ENCODE measurements around the gene CACNA1A. TPM values are rescaled to one million over a fixed set of nuclear protein-coding genes. Genes with fewer than 3 reads are reported as not detected.

CACNA1A gene
- polyA plus RNA-seq, 2 of the 4 experiments (the other 2 are of a cell fraction) = 0.27 to 0.71 TPM

DNA sequence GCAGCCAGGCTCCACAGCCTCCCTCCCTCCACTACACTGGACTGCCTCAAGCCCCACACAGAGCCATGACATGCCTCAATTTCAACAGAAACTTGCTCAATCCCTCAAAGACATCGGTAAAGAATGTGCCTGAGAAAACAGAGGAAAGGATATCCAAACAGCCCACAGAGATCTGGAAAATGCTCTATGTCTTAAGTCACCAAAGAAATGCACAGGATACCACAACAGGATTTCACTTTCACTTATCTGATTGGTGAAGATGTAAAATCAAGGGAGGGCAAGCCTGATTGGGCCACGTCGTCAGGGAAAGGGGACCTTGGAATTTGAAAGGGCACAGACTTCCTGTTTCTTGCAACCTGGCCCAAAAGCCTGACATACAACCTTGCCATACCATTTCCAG is 14.2 kb downstream of the CACNA1A start:
- FAIRE-seq (no peak), ATAC-seq (peak in 1 of 2 experiments; percentile 39; a peak in 2 of 6 replicates), DNase-seq (ENCODE audit: low read depth in 1 of 2, low spot score in 1 of 2) (peak in 1 of 2 experiments; percentile 4)
- CTCF ChIA-PET = no interaction called here
- no peak overlapping the region for H3K4me3 ChIP-seq
- H3K4me1 ChIP-seq = no peaks in the 10 kb centered on the region
- H3K27ac ChIP-seq = no peak overlapping the region
- no peaks in the 10 kb centered on the region for H3K9me3 ChIP-seq
- WGBS (ENCODE audit: missing lambda C conversion rate) = 5% methylated on average over 3 of the region's 3 CpGs
- H3K4me2 ChIP-seq = no peak overlapping the region
- no peak for TF ChIP-seq HOXB13 (CRISPR knock-in tag; IDR thresholded peaks at IDR 0.05; ENCODE audit: low read depth)
- TF ChIP-seq EHMT2 (IDR thresholded peaks at IDR 0.05; ENCODE audit: low read depth) = no peak
- TF ChIP-seq RARB (CRISPR knock-in tag; IDR thresholded peaks at IDR 0.05) = no peak
- POLR2A ChIA-PET = no interaction called here

- ATAC-seq (no peak), DNase-seq (ENCODE audit: low read depth in 1 of 2, low spot score in 1 of 2) (no peak), FAIRE-seq (no peak)
- 0 out of 3 replicates have a peak, but pooled peaks cover 2% of the 10 kb centered on the region for H3K9me3 ChIP-seq
- ChIA-PET CTCF (interaction anchor here (0.8 to 1.1 kb wide), 2 partner anchors 47 to 140 kb away, joined by 3 to 5 read pairs; no protein-coding TSS in a partner anchor), POLR2A (no interaction called here)
- no peak overlapping the region for H3K4me2 ChIP-seq
- 0% methylated on average over 1 of the region's 1 CpG for WGBS (ENCODE audit: missing lambda C conversion rate)
- TF ChIP-seq RAD21 (conservative IDR thresholded peaks at IDR 0.05 in 1 of 2, IDR thresholded peaks at IDR 0.05 in 1 of 2) (no peak), ZSCAN20 (CRISPR knock-in tag; IDR thresholded peaks at IDR 0.05) (no peak), HOXB13 (CRISPR knock-in tag; IDR thresholded peaks at IDR 0.05; ENCODE audit: low read depth) (no peak), PHF8 (IDR thresholded peaks at IDR 0.05; ENCODE audit: borderline replicate concordance, low read depth) (no peak), CHD4 (IDR thresholded peaks at IDR 0.05; ENCODE audit: borderline replicate concordance) (no peak), KDM1A (IDR thresholded peaks at IDR 0.05; ENCODE audit: low read depth) (no peak), NPAS2 (CRISPR knock-in tag; IDR thresholded peaks at IDR 0.05; ENCODE audit: borderline replicate concordance) (no peak), FOSL2 (IDR thresholded peaks at IDR 0.05) (no peak), FOSL2 (CRISPR knock-in tag; IDR thresholded peaks at IDR 0.05) (no peak), BHLHE40 (IDR thresholded peaks at IDR 0.05; ENCODE audit: low read depth, low read length) (no peak), TP53 (CRISPR knock-in tag; IDR thresholded peaks at IDR 0.05) (no peak), MAZ (IDR thresholded peaks at IDR 0.05; ENCODE audit: borderline replicate concordance, low read depth, low read length) (no peak), CEBPB (IDR thresholded peaks at IDR 0.05) (no peak), HOXA7 (CRISPR knock-in tag; IDR thresholded peaks at IDR 0.05) (no peak), SREBF2 (IDR thresholded peaks at IDR 0.05) (no peak), JUNB (IDR thresholded peaks at IDR 0.05) (no peak)
- TF ChIP-seq, protein P1, sequence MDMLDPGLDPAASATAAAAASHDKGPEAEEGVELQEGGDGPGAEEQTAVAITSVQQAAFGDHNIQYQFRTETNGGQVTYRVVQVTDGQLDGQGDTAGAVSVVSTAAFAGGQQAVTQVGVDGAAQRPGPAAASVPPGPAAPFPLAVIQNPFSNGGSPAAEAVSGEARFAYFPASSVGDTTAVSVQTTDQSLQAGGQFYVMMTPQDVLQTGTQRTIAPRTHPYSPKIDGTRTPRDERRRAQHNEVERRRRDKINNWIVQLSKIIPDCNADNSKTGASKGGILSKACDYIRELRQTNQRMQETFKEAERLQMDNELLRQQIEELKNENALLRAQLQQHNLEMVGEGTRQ (IDR thresholded peaks at IDR 0.05) = no peak
- no peak overlapping the region for H3K4me3 ChIP-seq
- no peak overlapping the region for H3K27ac ChIP-seq
- H3K4me1 ChIP-seq = no peaks in the 10 kb centered on the region
Measured at GRCh38 chr19:13487985-13488384, 18.3 kb downstream of the CACNA1A start.

- Histone ChIP-seq H3K4me1 (no peaks in the 10 kb centered on the region), H3K9me3 (0 out of 3 replicates have a peak, but pooled peaks cover 2% of the 10 kb centered on the region), H3K27ac (no peak overlapping the region), H3K4me2 (no peak overlapping the region), H3K4me3 (no peak overlapping the region)
- no peak for TF ChIP-seq CBX8 (IDR thresholded peaks at IDR 0.05)
- TF ChIP-seq, protein P2, sequence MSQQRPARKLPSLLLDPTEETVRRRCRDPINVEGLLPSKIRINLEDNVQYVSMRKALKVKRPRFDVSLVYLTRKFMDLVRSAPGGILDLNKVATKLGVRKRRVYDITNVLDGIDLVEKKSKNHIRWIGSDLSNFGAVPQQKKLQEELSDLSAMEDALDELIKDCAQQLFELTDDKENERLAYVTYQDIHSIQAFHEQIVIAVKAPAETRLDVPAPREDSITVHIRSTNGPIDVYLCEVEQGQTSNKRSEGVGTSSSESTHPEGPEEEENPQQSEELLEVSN (IDR thresholded peaks at IDR 0.05; ENCODE audit: borderline replicate concordance, low read depth) = no peak
- TF ChIP-seq, protein P3, sequence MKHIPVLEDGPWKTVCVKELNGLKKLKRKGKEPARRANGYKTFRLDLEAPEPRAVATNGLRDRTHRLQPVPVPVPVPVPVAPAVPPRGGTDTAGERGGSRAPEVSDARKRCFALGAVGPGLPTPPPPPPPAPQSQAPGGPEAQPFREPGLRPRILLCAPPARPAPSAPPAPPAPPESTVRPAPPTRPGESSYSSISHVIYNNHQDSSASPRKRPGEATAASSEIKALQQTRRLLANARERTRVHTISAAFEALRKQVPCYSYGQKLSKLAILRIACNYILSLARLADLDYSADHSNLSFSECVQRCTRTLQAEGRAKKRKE (CRISPR knock-in tag; IDR thresholded peaks at IDR 0.05; ENCODE audit: low read depth) = no peak
- no peak for TF ChIP-seq JUNB (IDR thresholded peaks at IDR 0.05)
- 0% methylated on average over 1 of the region's 1 CpG for WGBS (ENCODE audit: missing lambda C conversion rate)
- CTCF ChIA-PET = no interaction called here
- ATAC-seq (no peak), DNase-seq (ENCODE audit: low read depth in 1 of 2, low spot score in 1 of 2) (no peak), FAIRE-seq (no peak)
- POLR2A ChIA-PET = no interaction called here
Measured at GRCh38 chr19:13484166-13484565, 22.1 kb downstream of the CACNA1A start.
